DMS 273 treated with DMSO at 0.1 percent for 48 hours (cell line): ENCODE measurements around the gene EAF1.
"Not testable (repeated sequence)": the region's sequence is repeated elsewhere in the genome, so short reads cannot be mapped to it uniquely, and the experiment has no call there.

ENCODE experiments used
- DNase-seq: peaks from one replicate; lab custom pipeline; 2025; lab: John Stamatoyannopoulos, UW

Gene EAF1

GRCh38 chr3:15405448-15406050 lies 21.8 kb upstream of the EAF1 start:
- DNase-seq: peak; percentile 9

DNA sequence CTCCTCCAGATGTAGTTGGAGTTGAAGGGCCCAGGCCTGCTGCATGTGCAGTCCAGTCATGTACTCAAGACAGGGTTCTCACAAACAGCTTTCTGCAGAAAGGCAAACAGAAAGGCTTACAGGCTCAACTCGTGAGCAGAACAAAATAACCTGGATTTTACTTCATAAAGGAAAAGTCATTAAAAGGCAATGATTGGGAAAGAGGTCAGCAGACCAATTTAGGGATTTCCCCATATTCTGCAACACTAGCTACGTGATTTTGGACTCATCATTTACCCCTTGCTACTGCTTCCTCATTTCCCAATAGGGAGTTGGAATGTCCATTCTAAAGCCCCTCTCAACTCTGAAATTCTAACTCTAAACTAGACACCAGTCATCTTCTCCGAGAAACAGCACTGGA lies 18.2 kb upstream of the EAF1 start:
- no peak for DNase-seq

GRCh38 chr3:15409774-15410173 lies 17.6 kb upstream of the EAF1 start:
- no peak for DNase-seq

GRCh38 chr3:15410966-15411365 lies 16.4 kb upstream of the EAF1 start:
- DNase-seq: not testable (repeated sequence)

- DNase-seq: no peak
These were observed 6.5 kb upstream of the EAF1 start for GRCh38 chr3:15420871-15421270.

DNA sequence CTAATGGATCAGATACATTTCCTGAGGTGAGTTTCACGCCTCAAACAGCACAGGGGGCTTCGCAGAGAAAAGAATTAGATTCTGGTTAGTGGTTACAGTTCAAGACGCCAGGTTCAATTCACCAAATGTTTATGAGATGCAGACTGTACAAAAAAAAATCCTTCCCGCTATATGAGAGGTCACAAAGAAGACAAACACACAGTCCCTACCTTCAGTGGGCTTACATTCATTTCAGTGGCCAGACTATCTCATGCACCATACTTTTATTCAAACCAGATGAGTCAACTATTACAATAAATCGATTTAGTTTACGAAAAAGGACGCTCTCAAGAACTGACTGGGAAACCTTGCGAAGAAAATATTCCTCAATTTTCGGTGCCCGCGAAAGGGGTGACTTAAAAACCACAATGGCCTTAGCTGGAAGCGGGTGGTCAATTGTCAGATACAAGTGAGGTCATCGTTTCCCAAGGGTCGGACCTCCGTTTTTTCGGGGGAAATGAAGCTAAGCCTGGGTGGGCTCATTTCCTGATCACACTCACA lies 749 bp upstream of the EAF1 start:
- DNase-seq: no peak

GRCh38 chr3:15427981-15428380 lies 583 bp downstream of the EAF1 start:
- DNase-seq: no peak

DNA sequence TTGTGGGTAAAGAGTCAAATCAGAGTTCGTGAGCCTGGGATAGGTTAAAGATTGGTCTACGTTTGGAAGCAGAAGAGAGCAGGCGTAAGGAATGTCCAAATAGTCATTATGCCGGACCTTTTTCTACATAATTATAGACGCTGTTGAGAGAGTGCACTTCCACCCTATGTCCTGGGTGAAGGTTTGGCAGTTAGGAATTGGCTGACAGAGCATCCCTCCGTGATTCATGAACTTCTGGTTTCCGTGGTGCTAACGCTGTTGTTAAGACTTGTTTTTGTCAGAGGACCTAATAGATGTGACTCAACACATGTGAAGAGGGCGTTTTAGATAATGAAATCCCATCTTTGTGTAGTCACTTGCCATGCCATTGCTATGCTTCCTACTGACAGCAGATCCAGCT lies 1.1 kb downstream of the EAF1 start:
- DNase-seq: no peak

GRCh38 chr3:15429080-15429479 lies 1.7 kb downstream of the EAF1 start:
- DNase-seq: no peak

DNA sequence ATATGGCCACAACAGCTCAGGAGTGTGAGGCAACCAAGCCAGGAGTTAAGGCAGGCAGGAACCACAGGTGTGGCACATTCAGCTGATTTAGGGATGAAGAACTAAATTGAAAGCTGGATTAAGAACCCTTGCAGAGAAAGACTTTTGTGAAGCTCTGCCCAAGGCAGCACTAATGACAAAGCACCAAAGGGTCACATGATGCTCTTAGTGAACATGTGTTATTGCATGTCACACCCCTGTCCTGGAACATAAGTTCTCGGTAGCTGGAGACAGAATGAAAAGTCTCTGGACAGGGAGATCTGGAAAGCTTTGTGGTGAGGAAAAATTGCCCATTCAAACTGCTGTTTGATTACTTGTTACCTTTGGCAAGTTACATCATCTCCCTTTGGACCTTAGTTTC lies 3.2 kb downstream of the EAF1 start:
- DNase-seq: no peak

- no peak for DNase-seq
These were observed 3.9 kb downstream of the EAF1 start for GRCh38 chr3:15431256-15431837.

DNA sequence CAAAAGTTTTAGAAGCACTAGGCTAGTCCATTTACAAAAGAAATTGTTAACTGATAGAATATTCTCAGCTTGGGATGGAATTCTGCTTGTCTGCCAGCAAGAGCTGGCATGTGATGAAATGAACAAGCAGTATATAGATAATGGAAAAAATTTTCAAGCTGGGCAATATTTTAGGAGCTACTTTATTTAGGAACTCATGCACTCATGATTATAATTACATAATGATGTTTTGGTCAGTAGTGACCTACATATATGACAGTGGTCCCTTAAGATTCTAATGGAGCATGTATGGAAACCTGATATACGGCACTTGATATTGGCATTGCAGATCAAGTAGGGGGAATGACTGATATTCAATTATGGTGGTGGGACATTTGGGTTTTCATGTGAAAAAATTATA lies 6.1 kb downstream of the EAF1 start:
- no peak for DNase-seq

GRCh38 chr3:15434756-15435155 lies 7.4 kb downstream of the EAF1 start:
- DNase-seq: no peak

DNA sequence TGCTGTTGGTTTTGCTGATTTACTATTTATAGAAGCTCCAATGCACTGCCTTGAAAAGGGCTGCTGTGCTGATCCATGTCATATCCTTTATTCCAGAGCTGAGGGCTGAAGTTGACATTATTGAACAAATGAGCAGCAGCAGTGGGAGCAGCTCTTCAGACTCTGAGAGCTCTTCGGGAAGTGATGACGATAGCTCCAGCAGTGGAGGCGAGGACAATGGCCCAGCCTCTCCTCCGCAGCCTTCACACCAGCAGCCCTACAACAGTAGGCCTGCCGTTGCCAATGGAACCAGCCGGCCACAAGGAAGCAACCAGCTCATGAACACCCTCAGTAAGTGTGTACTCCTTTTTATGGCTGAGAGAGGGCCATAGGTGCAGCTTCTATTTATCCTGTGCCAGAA lies 8.8 kb downstream of the EAF1 start:
- DNase-seq: no peak

DNA sequence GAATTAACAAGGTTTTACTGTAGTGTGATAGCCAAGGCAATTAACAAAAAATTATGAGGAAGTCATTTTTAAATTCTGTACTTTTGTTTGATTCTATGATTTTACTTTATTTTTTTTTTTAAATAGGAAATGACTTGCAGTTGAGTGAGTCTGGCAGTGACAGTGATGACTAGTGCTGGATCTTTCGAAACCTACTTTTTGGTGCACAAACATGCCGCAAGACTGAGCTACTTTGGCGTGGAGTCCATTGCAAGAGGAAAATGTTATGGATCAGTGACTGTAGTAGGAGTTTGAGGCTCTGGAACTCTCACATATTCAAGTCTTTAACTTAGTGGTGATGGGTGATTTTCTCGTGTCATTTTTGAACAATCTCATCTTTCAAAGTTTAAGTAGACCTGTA lies 11.6 kb downstream of the EAF1 start:
- no peak for DNase-seq

DNA sequence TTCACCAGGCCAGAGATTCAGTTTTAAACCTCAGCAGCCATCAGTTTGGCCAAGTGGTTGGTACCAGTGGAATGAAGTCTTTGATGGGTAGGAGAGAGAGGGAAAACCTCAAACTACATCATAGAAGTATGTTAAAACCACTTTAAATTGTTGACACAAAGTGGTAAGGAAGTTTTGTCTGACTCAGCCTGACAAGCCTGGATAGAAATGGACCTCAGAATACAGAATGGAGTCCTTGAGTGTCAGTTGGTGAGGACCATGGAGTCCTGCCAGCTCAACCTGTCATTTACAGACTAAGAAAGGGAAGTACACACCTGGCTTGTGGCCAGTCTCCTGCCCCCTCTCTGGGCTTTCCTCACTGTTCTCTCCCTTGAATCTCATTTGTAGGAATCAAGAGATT lies 12.1 kb downstream of the EAF1 start:
- no peak for DNase-seq

DNA sequence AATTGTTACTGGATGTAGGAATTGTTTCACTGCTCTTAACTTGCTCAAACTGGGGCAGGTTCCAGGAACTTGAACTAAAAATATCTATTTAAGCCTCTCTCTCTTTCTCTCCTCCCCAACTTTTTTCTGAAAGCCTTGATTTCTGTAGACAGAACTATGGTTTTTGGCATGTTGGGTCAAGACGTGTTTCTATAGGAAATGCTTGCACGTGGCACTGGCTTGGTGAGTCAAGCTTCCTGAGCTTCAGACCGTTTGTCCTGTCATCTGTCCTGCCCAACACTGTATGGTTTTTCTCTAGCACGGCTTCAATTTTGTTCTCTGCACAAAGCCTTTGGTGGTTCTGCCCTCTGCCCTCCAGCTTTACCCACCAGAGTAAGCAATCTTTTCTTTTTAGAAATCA lies 13.5 kb downstream of the EAF1 start:
- no peak for DNase-seq

GRCh38 chr3:15443826-15444524 lies 16.6 kb downstream of the EAF1 start:
- DNase-seq: no peak

- DNase-seq: no peak
These were observed 22.3 kb downstream of the EAF1 start for GRCh38 chr3:15449489-15450224.

DNA sequence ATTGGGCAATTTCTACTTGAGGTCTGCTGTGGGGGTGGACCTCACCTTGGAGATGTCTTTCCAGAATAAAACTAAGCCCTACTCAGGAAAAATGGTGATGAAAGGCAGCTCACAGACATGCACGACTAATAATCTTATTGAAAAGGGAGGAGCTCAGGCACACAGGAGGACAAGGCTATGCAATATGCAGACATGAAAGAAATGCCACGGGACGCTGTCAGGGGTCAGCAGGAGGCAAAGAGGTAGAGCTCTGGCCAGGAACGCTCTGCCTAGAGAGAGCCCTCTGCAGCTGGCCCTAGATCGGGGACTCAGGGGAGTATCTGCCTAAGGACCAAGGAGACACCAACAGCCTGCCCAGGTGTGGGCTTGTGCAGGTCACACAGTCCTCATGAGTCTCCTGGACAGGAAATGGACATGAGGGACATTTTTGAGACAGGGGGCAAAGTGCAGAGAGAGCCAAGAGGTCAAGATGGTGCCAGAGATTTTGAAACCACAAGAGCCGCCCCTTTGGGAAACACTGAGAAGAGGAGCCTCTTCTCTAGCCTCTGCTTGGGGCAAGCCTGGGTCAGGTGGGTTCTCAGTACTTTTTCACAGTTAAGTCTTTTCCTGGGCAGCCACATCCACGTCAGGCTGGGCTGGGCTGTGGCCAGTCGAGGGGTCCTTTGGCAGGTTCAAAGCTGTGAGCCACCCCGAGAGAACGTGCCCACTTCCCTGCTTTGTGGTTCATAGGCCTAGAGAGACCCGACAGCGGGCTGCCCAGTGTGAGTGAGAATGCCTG lies 23.2 kb downstream of the EAF1 start:
- no peak for DNase-seq

DNA sequence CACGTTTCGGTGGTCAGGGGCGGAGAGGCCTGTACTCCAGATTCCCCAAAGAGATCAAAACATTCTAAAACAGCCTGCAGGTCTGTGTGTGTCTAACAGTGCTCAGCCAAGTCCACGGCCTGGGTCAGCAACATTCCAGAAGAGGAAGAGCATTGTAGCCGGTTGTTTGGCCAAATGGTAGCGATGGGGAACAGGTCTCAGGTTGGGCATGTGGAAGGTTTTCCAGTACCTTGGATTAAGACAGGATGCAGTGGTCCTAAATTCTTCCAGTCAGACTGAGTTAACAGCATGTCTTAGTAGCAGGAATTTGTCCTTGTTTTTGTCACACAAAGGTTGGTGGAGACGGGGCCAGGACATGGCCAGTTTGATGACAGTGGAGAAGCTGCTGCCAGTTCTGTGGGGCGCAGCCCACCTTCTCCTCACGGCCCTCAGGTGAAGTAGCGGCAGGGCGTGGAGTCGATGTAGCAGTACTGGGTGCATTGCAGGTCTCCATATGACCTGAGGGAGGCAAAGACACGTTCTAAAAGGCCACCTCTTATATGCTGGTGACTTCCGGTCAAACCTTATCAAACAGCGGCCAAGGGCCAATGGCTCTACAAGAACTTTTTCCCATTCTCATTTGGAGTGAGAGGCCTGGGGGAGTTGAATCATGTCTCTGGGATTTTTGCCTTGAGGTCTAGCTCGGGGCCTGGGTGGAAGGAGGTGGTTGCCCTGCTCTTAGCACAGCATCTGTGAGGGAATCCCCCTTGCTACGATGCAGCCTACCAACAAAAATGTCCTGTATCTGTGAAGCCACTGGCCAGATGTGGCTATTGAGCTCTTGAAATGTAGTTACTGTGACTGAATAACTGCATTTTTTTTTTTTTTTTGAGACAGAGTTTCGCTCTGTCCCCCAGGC lies 24.1 kb downstream of the EAF1 start:
- no peak for DNase-seq
